GM21717 (cell line): ENCODE results near the gene PNPO.
A peak's percentile ranks its signal among the peaks of the same experiment; 100 is the strongest.
"Not testable (repeated sequence)": the region's sequence is repeated elsewhere in the genome, so short reads cannot be mapped to it uniquely, and the experiment has no call there.

Source experiments
- ATAC-seq: cut with Tn5 transposase; IDR thresholded peaks from one replicate; pipeline ENCODE4 v1.9.1; 2021; ENCODE audit warnings: mild to moderate bottlenecking, moderate library complexity; ENCODE audit not compliant: unreplicated experiment

The PNPO gene

GRCh38 chr17:47917581-47917980 is 23.8 kb upstream of the PNPO start:
- no peak for ATAC-seq

- no peak for ATAC-seq
Measured at GRCh38 chr17:47918006-47918405, 23.4 kb upstream of the PNPO start.

GRCh38 chr17:47918991-47919390 is 22.4 kb upstream of the PNPO start:
- no peak for ATAC-seq

- ATAC-seq = not testable (repeated sequence)
Measured at GRCh38 chr17:47919889-47920288, 21.5 kb upstream of the PNPO start.

GRCh38 chr17:47924785-47925677 is 16.3 kb upstream of the PNPO start:
- ATAC-seq = no peak

GRCh38 chr17:47925678-47925988 is 15.7 kb upstream of the PNPO start:
- ATAC-seq = no peak

GRCh38 chr17:47927821-47928400 is 13.5 kb upstream of the PNPO start:
- ATAC-seq = no peak

- no peak for ATAC-seq
Measured at GRCh38 chr17:47928415-47928814, 13.0 kb upstream of the PNPO start.

- ATAC-seq = no peak
Measured at GRCh38 chr17:47929218-47930000, 12.0 kb upstream of the PNPO start.

GRCh38 chr17:47931848-47932247 is 9.5 kb upstream of the PNPO start:
- ATAC-seq = no peak

- ATAC-seq = no peak
Measured at GRCh38 chr17:47934856-47935255, 6.5 kb upstream of the PNPO start.

- ATAC-seq = not testable (repeated sequence)
Measured at GRCh38 chr17:47935468-47935867, 5.9 kb upstream of the PNPO start.

GRCh38 chr17:47935961-47936360 is 5.4 kb upstream of the PNPO start:
- ATAC-seq = no peak

GRCh38 chr17:47937941-47938340 is 3.4 kb upstream of the PNPO start:
- no peak for ATAC-seq

GRCh38 chr17:47942096-47942510 is 732 bp downstream of the PNPO start:
- ATAC-seq = no peak

GRCh38 chr17:47942568-47942967 is 1.2 kb downstream of the PNPO start:
- no peak for ATAC-seq

- ATAC-seq = no peak
Measured at GRCh38 chr17:47945080-47945479, 3.7 kb downstream of the PNPO start.

- ATAC-seq = no peak
Measured at GRCh38 chr17:47945529-47946508, 4.4 kb downstream of the PNPO start.

GRCh38 chr17:47946516-47946915 is 5.1 kb downstream of the PNPO start:
- no peak for ATAC-seq

GRCh38 chr17:47946929-47947397 is 5.6 kb downstream of the PNPO start:
- peak; percentile 42 for ATAC-seq
